ENCODE results near the gene TIE1. TPM values are rescaled to one million over a fixed set of nuclear protein-coding genes. Genes with fewer than 3 reads are reported as not detected.

Gene TIE1
- total and polyA plus RNA-seq, 2 of the 13 experiments (the other 11 are each of a cell fraction or from before 2014, with no cell fraction given) = 0.58 to 0.84 TPM

DNA sequence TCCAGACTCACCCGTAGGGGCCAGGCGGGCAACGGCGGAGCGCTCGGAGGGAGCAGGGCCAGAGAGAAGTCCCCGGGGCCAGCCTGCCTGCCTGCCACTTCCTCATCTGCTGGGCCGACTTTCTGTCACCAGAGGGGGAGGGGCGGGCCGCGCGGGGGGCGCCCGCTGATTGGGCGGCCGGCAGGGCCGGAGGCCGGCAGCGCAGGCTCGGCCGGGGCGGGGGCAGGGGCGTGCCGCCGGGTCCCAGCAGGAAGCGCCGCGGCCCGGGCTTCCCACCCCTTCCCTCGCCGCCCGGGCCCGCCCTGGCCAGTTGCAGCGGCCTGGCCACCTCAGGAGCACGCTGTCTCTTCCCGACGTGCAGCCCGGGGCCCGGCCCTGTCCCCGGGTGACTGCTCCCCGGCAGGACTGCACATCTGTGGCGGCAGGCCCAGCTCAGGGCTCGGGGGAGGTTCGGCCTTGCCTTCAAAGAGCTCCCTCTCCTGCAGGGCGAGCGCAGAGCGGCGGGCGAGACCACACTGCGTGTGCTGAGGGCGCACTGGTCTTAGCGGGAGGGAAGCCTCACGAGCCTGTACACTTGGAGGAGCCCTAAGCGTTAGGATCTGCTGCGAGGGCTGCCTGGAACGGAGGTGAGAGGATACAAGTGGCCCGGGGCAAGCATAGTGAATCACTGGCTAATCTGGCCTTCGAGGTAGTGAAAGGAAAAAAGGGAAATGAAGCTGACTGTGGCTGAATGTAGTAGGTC is 67.3 kb downstream of the TIE1 start, which contains the start of gene ELOVL1 (continued):
- TF ChIP-seq STAG1 (CRISPR knock-in tag; IDR thresholded peaks at IDR 0.05) (peak; percentile 44; the same call in 1 of the 2 replicates), FOXA3 (CRISPR knock-in tag; IDR thresholded peaks at IDR 0.05) (peak; percentile 29), KDM5B (CRISPR knock-in tag; IDR thresholded peaks at IDR 0.05; ENCODE audit: borderline replicate concordance) (peak; percentile 91; the same call in 1 of the 2 replicates), NFYB (CRISPR knock-in tag; IDR thresholded peaks at IDR 0.05) (peak; percentile 54), ZNF556 (CRISPR knock-in tag; IDR thresholded peaks at IDR 0.05; ENCODE audit: borderline replicate concordance) (0 out of 2 replicates have a peak, but pooled peaks have one; percentile 50), HNRNPL (IDR thresholded peaks at IDR 0.05; ENCODE audit: low read depth, low read length) (0 out of 2 replicates have a peak, but pooled peaks have one; percentile 40), WIZ (CRISPR knock-in tag; IDR thresholded peaks at IDR 0.05) (no peak), DNMT3B (CRISPR knock-in tag; conservative IDR thresholded peaks at IDR 0.05) (peak; percentile 56; the same call in 1 of the 2 replicates), SIX1 (CRISPR knock-in tag; IDR thresholded peaks at IDR 0.05; ENCODE audit: borderline replicate concordance) (peak; percentile 35; the same call in 1 of the 2 replicates), ZNF558 (CRISPR knock-in tag; IDR thresholded peaks at IDR 0.05; ENCODE audit: borderline replicate concordance) (peak; percentile 93; the same call in 1 of the 2 replicates), KDM5A (IDR thresholded peaks at IDR 0.05; ENCODE audit: borderline replicate concordance, low read length) (no peak; the same call in 1 of the 2 replicates), BRD4 (CRISPR knock-in tag; IDR thresholded peaks at IDR 0.05) (peak; percentile 64), RAD21 (CRISPR knock-in tag; IDR thresholded peaks at IDR 0.05) (peak; percentile 60), HNF4A (CRISPR knock-in tag; IDR thresholded peaks at IDR 0.05) (no peak; the same call in 1 of the 2 replicates)
- TF ChIP-seq, protein P1, sequence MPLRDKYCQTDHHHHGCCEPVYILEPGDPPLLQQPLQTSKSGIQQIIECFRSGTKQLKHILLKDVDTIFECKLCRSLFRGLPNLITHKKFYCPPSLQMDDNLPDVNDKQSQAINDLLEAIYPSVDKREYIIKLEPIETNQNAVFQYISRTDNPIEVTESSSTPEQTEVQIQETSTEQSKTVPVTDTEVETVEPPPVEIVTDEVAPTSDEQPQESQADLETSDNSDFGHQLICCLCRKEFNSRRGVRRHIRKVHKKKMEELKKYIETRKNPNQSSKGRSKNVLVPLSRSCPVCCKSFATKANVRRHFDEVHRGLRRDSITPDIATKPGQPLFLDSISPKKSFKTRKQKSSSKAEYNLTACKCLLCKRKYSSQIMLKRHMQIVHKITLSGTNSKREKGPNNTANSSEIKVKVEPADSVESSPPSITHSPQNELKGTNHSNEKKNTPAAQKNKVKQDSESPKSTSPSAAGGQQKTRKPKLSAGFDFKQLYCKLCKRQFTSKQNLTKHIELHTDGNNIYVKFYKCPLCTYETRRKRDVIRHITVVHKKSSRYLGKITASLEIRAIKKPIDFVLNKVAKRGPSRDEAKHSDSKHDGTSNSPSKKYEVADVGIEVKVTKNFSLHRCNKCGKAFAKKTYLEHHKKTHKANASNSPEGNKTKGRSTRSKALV (CRISPR knock-in tag; IDR thresholded peaks at IDR 0.05) = peak; percentile 89
- TF ChIP-seq, protein P2, sequence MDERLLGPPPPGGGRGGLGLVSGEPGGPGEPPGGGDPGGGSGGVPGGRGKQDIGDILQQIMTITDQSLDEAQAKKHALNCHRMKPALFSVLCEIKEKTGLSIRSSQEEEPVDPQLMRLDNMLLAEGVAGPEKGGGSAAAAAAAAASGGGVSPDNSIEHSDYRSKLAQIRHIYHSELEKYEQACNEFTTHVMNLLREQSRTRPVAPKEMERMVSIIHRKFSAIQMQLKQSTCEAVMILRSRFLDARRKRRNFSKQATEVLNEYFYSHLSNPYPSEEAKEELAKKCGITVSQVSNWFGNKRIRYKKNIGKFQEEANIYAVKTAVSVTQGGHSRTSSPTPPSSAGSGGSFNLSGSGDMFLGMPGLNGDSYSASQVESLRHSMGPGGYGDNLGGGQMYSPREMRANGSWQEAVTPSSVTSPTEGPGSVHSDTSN (CRISPR knock-in tag; IDR thresholded peaks at IDR 0.05) = no peak
- TF ChIP-seq, protein P3, sequence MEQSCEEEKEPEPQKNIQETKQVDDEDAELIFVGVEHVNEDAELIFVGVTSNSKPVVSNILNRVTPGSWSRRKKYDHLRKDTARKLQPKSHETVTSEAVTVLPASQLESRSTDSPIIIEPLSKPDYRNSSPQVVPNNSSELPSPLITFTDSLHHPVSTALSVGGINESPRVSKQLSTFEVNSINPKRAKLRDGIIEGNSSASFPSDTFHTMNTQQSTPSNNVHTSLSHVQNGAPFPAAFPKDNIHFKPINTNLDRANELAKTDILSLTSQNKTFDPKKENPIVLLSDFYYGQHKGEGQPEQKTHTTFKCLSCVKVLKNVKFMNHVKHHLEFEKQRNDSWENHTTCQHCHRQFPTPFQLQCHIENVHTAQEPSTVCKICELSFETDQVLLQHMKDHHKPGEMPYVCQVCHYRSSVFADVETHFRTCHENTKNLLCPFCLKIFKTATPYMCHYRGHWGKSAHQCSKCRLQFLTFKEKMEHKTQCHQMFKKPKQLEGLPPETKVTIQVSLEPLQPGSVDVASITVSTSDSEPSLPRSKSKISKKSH (CRISPR knock-in tag; IDR thresholded peaks at IDR 0.05; ENCODE audit: borderline replicate concordance) = peak; percentile 72; the same call in 1 of the 2 replicates
- TF ChIP-seq, protein P4, sequence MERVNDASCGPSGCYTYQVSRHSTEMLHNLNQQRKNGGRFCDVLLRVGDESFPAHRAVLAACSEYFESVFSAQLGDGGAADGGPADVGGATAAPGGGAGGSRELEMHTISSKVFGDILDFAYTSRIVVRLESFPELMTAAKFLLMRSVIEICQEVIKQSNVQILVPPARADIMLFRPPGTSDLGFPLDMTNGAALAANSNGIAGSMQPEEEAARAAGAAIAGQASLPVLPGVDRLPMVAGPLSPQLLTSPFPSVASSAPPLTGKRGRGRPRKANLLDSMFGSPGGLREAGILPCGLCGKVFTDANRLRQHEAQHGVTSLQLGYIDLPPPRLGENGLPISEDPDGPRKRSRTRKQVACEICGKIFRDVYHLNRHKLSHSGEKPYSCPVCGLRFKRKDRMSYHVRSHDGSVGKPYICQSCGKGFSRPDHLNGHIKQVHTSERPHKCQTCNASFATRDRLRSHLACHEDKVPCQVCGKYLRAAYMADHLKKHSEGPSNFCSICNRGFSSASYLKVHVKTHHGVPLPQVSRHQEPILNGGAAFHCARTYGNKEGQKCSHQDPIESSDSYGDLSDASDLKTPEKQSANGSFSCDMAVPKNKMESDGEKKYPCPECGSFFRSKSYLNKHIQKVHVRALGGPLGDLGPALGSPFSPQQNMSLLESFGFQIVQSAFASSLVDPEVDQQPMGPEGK (CRISPR knock-in tag; IDR thresholded peaks at IDR 0.05) = peak; percentile 71
- TF ChIP-seq, protein P5, sequence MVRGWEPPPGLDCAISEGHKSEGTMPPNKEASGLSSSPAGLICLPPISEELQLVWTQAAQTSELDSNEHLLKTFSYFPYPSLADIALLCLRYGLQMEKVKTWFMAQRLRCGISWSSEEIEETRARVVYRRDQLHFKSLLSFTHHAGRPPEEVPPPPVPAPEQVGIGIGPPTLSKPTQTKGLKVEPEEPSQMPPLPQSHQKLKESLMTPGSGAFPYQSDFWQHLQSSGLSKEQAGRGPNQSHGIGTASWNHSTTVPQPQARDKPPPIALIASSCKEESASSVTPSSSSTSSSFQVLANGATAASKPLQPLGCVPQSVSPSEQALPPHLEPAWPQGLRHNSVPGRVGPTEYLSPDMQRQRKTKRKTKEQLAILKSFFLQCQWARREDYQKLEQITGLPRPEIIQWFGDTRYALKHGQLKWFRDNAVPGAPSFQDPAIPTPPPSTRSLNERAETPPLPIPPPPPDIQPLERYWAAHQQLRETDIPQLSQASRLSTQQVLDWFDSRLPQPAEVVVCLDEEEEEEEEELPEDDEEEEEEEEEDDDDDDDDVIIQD (CRISPR knock-in tag; IDR thresholded peaks at IDR 0.05; ENCODE audit: low read depth) = peak; percentile 43; the same call in 1 of the 2 replicates
- TF ChIP-seq, protein P6, sequence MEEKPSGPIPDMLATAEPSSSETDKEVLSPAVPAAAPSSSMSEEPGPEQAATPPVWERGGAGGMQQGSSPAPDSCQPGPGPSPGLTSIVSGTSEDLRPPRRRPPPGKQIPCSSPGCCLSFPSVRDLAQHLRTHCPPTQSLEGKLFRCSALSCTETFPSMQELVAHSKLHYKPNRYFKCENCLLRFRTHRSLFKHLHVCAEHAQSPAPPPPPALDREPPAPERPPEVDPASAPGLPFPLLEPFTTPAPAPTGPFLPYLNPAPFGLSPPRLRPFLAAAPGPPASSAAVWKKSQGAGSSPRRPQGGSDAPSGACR (CRISPR knock-in tag; IDR thresholded peaks at IDR 0.05) = no peak

Data from HepG2 (cell line).